Ovary (tissue), 3 donors: ENCODE measurements around the gene PDE4DIP.
"Not testable (repeated sequence)": the region's sequence is repeated elsewhere in the genome, so short reads cannot be mapped to it uniquely, and the experiment has no call there.

Source experiments
- CTCF ChIP-seq, 3 donors: fragments of 450-650 bp in 2 of 3; fragments of 200-600 bp in 1 of 3; IDR thresholded peaks; one replicate each; pipeline versions ENCODE4 v1.5.1 to v1.8.0; 2016 to 2022; ENCODE audit warnings: antibody characterized with exemption in 3 of 3, mild to moderate bottlenecking in 1 of 3
- EP300 ChIP-seq: sonication (generic); formaldehyde crosslinking; IDR thresholded peaks from one replicate; pipeline ENCODE4 v1.6.1; 2017; ENCODE audit warnings: antibody characterized with exemption
- POLR2A ChIP-seq: fragments of 450-650 bp; IDR thresholded peaks from one replicate; pipeline ENCODE4 v1.6.1; 2017; ENCODE audit warnings: antibody characterized with exemption, mild to moderate bottlenecking, moderate library complexity
- donor health status: DM: no; HTN: no; CAD: no.

GRCh38 chr1:149012599-149012998 lies 168.4 kb downstream of the PDE4DIP start:
- TF ChIP-seq CTCF (IDR thresholded peaks at IDR 0.05); POLR2A; EP300: not testable (repeated sequence)
